Middle frontal gyrus (tissue), 1 donor: Measurements from ENCODE around the gene TEX22.

Experiments used
- DNase-seq: peaks from one replicate; pipeline ENCODE4 v3.0.0-alpha.2; 2015; ENCODE audit warnings: low spot score; ENCODE audit errors: extremely low spot score

The TEX22 gene

GRCh38 chr14:105384041-105384557 lies 14.2 kb upstream of the TEX22 start:
- DNase-seq = no peak

- no peak for DNase-seq
Measured at GRCh38 chr14:105384605-105385321, 13.6 kb upstream of the TEX22 start.

GRCh38 chr14:105385322-105385637 lies 13.1 kb upstream of the TEX22 start:
- DNase-seq = no peak

GRCh38 chr14:105385698-105386365 lies 12.5 kb upstream of the TEX22 start:
- no peak for DNase-seq

- no peak for DNase-seq
Measured at GRCh38 chr14:105386581-105387529, 11.5 kb upstream of the TEX22 start.

GRCh38 chr14:105387530-105387922 lies 10.8 kb upstream of the TEX22 start:
- DNase-seq = no peak

- DNase-seq = no peak
Measured at GRCh38 chr14:105388110-105388951, 10.0 kb upstream of the TEX22 start.

GRCh38 chr14:105388976-105389375 lies 9.4 kb upstream of the TEX22 start:
- no peak for DNase-seq

- no peak for DNase-seq
Measured at GRCh38 chr14:105389534-105389933, 8.8 kb upstream of the TEX22 start.

GRCh38 chr14:105389976-105390848 lies 8.1 kb upstream of the TEX22 start:
- DNase-seq = no peak

GRCh38 chr14:105390849-105391500 lies 7.4 kb upstream of the TEX22 start:
- no peak for DNase-seq

- no peak for DNase-seq
Measured at GRCh38 chr14:105391541-105391940, 6.8 kb upstream of the TEX22 start.

- DNase-seq = no peak
Measured at GRCh38 chr14:105392131-105393090, 5.9 kb upstream of the TEX22 start.

GRCh38 chr14:105393151-105393550 lies 5.2 kb upstream of the TEX22 start:
- DNase-seq = no peak

- no peak for DNase-seq
Measured at GRCh38 chr14:105394714-105395537, 3.4 kb upstream of the TEX22 start.

GRCh38 chr14:105395538-105395854 lies 2.8 kb upstream of the TEX22 start:
- DNase-seq = no peak

GRCh38 chr14:105397350-105397931 lies 897 bp upstream of the TEX22 start:
- no peak for DNase-seq
